ENCODE results near the gene PCDHA3. TPM values are rescaled to one million over a fixed set of nuclear protein-coding genes. Genes with fewer than 3 reads are reported as not detected.
"Not testable (repeated sequence)": the region's sequence is repeated elsewhere in the genome, so short reads cannot be mapped to it uniquely, and the experiment has no call there.

Gene PCDHA3
- total and polyA plus RNA-seq, 4 donors: 0.25 to 0.38 (median 0.34) TPM

DNA sequence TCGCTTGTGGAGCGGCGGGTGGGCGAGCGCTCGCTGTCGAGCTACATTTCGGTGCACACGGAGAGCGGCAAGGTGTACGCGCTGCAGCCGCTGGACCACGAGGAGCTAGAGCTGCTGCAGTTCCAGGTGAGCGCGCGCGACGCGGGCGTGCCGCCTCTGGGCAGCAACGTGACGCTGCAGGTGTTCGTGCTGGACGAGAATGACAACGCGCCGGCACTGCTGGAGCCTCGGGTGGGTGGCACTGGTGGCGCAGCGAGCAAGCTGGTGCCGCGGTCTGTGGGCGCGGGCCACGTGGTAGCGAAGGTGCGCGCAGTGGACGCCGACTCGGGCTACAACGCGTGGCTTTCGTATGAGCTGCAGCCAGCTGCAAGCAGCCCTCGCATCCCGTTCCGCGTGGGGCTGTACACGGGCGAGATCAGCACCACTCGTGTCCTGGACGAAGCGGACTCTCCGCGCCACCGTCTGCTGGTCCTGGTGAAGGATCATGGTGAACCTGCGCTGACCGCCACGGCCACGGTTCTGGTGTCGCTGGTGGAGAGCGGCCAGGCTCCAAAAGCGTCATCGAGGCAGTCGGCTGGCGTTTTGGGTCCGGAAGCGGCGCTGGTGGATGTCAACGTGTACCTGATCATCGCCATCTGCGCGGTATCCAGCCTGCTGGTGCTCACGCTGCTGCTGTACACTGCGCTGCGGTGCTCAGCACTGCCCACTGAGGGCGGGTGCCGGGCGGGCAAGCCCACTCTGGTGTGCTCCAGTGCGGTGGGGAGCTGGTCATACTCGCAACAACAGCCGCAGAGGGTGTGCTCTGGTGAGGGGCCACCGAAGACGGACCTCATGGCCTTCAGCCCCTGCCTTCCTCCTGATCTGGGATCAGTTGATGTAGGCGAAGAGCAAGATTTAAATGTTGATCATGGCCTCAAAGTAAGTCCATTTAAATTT lies 42.2 kb downstream of the PCDHA3 start:
- ATAC-seq (ENCODE audit: low FRiP score): no peak
- H3K9me3 ChIP-seq (ENCODE audit: control insufficient read depth, low read length): peaks cover 4% of the 10 kb centered on the region
- 38% methylated on average over 87 of the region's 87 CpGs; no CpG with 5 or more reads in 1 of the 2 donors for WGBS, 2 donors
- no peak overlapping the region for H3K27ac ChIP-seq (ENCODE audit: low read depth in 1 of 2, low read length in 2 of 2)
- no peaks in the 10 kb centered on the region for H3K36me3 ChIP-seq (ENCODE audit: control insufficient read depth in 1 of 2, insufficient read depth in 2 of 2, low read length in 1 of 2)
- intact Hi-C loops (cut with DNase I): no loop called here
- no peak overlapping the region for H3K4me3 ChIP-seq (ENCODE audit: low read length in 2 of 2)
- peaks cover 0 to 1% of the 10 kb centered on the region in 2 donors for H3K27me3 ChIP-seq (ENCODE audit: control insufficient read depth in 1 of 2, insufficient read depth in 2 of 2, low read length in 1 of 2)
- DNase-seq: peak in 1 of 2 donors; percentile 72
- H3K4me1 ChIP-seq (ENCODE audit: control insufficient read depth in 1 of 2, insufficient read depth in 2 of 2, low read length in 2 of 2): no peaks in the 10 kb centered on the region

DNA sequence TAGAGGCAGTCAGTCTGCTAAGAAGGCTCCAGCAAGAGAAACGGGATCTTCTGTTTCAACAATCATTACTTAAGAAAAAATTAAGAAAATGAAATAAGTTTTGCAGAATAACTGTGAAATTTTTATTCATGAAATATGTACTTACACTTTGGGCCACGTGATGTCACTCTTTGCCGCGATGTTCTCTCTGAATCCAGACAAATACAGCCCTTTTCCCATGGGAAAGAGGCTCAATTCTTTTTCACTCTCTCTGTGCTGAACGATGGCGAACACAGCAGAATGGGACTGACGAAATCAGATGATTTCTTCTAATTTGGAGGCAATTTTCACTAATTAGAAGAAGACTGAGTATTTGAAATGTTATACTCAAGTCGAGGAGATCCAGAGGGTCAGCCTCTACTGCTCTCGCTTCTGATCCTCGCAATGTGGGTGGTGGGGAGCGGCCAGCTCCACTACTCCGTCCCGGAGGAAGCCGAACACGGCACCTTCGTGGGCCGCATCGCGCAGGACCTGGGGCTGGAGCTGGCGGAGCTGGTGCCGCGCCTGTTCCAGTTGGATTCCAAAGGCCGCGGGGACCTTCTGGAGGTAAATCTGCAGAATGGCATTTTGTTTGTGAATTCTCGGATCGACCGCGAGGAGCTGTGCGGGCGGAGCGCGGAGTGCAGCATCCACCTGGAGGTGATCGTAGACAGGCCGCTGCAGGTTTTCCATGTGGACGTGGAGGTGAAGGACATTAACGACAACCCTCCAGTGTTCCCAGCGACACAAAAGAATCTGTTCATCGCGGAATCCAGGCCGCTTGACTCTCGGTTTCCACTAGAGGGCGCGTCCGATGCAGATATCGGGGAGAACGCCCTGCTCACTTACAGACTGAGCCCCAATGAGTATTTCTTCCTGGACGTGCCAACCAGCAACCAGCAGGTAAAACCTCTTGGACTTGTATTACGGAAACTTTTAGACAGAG lies 47.6 kb downstream of the PCDHA3 start, which contains the start of gene PCDHA9:
Gene PCDHA9, plus strand, starts transcription at position 244 of the 964 bp plus-strand sequence. Its CDS starts 114 bp downstream, at position 358.
- H3K4me3 ChIP-seq (ENCODE audit: low read length in 2 of 2); H3K36me3 ChIP-seq (ENCODE audit: control insufficient read depth in 1 of 2, insufficient read depth in 2 of 2, low read length in 1 of 2); intact Hi-C loops (cut with DNase I); H3K4me1 ChIP-seq (ENCODE audit: control insufficient read depth in 1 of 2, insufficient read depth in 2 of 2, low read length in 2 of 2); H3K27ac ChIP-seq (ENCODE audit: low read depth in 1 of 2, low read length in 2 of 2); DNase-seq; H3K27me3 ChIP-seq (ENCODE audit: control insufficient read depth in 1 of 2, insufficient read depth in 2 of 2, low read length in 1 of 2); ATAC-seq (ENCODE audit: low FRiP score): not testable (repeated sequence)
- peaks cover 15% of the 10 kb centered on the region for H3K9me3 ChIP-seq (ENCODE audit: control insufficient read depth, low read length)
- 13% methylated on average over 46 of the region's 48 CpGs; no CpG with 5 or more reads in 1 of the 2 donors for WGBS, 2 donors

DNA sequence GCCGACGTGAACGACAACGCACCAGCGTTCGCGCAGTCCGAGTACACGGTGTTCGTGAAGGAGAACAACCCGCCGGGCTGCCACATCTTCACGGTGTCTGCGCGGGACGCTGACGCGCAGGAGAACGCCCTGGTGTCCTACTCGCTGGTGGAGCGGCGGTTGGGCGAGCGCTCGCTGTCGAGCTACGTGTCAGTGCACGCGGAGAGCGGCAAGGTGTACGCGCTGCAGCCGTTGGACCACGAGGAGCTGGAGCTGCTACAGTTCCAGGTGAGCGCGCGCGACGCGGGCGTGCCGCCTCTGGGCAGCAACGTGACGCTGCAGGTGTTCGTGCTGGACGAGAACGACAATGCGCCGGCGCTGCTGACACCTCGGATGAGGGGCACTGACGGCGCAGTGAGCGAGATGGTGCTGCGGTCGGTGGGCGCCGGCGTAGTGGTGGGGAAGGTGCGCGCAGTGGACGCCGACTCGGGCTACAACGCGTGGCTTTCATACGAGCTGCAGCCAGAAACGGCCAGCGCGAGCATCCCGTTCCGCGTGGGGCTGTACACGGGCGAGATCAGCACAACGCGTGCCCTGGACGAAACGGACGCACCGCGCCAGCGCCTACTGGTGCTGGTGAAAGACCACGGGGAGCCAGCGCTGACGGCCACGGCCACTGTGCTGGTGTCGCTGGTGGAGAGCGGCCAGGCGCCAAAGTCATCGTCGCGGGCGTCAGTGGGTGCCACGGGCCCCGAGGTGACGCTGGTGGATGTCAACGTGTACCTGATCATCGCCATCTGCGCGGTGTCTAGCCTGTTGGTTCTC lies 49.2 kb downstream of the PCDHA3 start:
- H3K27me3 ChIP-seq (ENCODE audit: control insufficient read depth in 1 of 2, insufficient read depth in 2 of 2, low read length in 1 of 2); ATAC-seq (ENCODE audit: low FRiP score); H3K4me1 ChIP-seq (ENCODE audit: control insufficient read depth in 1 of 2, insufficient read depth in 2 of 2, low read length in 2 of 2): not testable (repeated sequence)

More for the DNA sequence above, 49.2 kb downstream of the PCDHA3 start:
- H3K36me3 ChIP-seq (ENCODE audit: control insufficient read depth in 1 of 2, insufficient read depth in 2 of 2, low read length in 1 of 2); DNase-seq; H3K27ac ChIP-seq (ENCODE audit: low read depth in 1 of 2, low read length in 2 of 2); intact Hi-C loops (cut with DNase I); H3K4me3 ChIP-seq (ENCODE audit: low read length in 2 of 2): not testable (repeated sequence)
- 33% methylated on average over 101 of the region's 101 CpGs; no CpG with 5 or more reads in 1 of the 2 donors for WGBS, 2 donors
- H3K9me3 ChIP-seq (ENCODE audit: control insufficient read depth, low read length): peaks cover 15% of the 10 kb centered on the region

Other genes starting within 250 kb of the PCDHA3 start
- gene SRA1, start 243.6 kb upstream of the PCDHA3 start, total RNA-seq: 10 to 100 TPM; 23.7 to 32.5 TPM
- gene SRA1, start 243.6 kb upstream of the PCDHA3 start, polyA plus RNA-seq: 10 to 100 TPM; 23.2 to 49.6 TPM
- 10 to 100 TPM; 32.9 to 48.3 TPM for gene APBB3, start 236.5 kb upstream of the PCDHA3 start, total RNA-seq
- gene APBB3, start 236.5 kb upstream of the PCDHA3 start, polyA plus RNA-seq: 10 to 100 TPM; 10.9 to 66.9 TPM
- 10 to 100 TPM; 38.9 to 43.4 TPM for gene SLC35A4, start 236.2 kb upstream of the PCDHA3 start, total RNA-seq
- 10 to 100 TPM; 24.9 to 25.5 TPM for gene SLC35A4, start 236.2 kb upstream of the PCDHA3 start, polyA plus RNA-seq
- gene CD14, start 167.9 kb upstream of the PCDHA3 start, total RNA-seq: 100 to 1,000 TPM; 104 to 205 TPM
- gene CD14, start 167.9 kb upstream of the PCDHA3 start, polyA plus RNA-seq: 100 to 1,000 TPM in 1 of 2 donors, 10 to 100 TPM in 1; 34.9 to 115 TPM
- gene TMCO6, start 161.6 kb upstream of the PCDHA3 start, total RNA-seq: 10 to 100 TPM in 1 of 2 donors, 1 to 10 TPM in 1; 8.6 to 11.9 TPM
- 1 to 10 TPM; 2.9 to 9.4 TPM for gene TMCO6, start 161.6 kb upstream of the PCDHA3 start, polyA plus RNA-seq
- gene NDUFA2, start 153.4 kb upstream of the PCDHA3 start, total RNA-seq: 10 to 100 TPM; 32.1 to 35.0 TPM
- 100 to 1,000 TPM; 114 to 198 TPM for gene NDUFA2, start 153.4 kb upstream of the PCDHA3 start, polyA plus RNA-seq
- 10 to 100 TPM; 78.4 to 79.1 TPM for gene IK, start 153.2 kb upstream of the PCDHA3 start, total RNA-seq
- 100 to 1,000 TPM in 1 of 2 donors, 10 to 100 TPM in 1; 90.3 to 104 TPM for gene IK, start 153.2 kb upstream of the PCDHA3 start, polyA plus RNA-seq
- gene WDR55, start 136.2 kb upstream of the PCDHA3 start, total RNA-seq: 10 to 100 TPM; 18.5 to 21.3 TPM
- 10 to 100 TPM in 1 of 2 donors, 1 to 10 TPM in 1; 9.5 to 22.0 TPM for gene WDR55, start 136.2 kb upstream of the PCDHA3 start, polyA plus RNA-seq
- 1 to 10 TPM in 1 of 2 donors, under 1 TPM in 1; 0.84 to 1.3 TPM for gene DND1, start 127.5 kb upstream of the PCDHA3 start, total RNA-seq
- gene DND1, start 127.5 kb upstream of the PCDHA3 start, polyA plus RNA-seq: 1 to 10 TPM in 1 of 2 donors, not detected in 1; 2.1 TPM
- gene HARS1, start 109.7 kb upstream of the PCDHA3 start, total RNA-seq: 10 to 100 TPM; 48.6 to 49.3 TPM
- gene HARS1, start 109.7 kb upstream of the PCDHA3 start, polyA plus RNA-seq: 10 to 100 TPM; 35.1 to 74.6 TPM
- gene HARS2, start 109.6 kb upstream of the PCDHA3 start, total RNA-seq: 10 to 100 TPM; 21.3 to 33.0 TPM
- gene HARS2, start 109.6 kb upstream of the PCDHA3 start, polyA plus RNA-seq: 10 to 100 TPM; 14.4 to 27.6 TPM
- gene ZMAT2, start 100.6 kb upstream of the PCDHA3 start, total RNA-seq: 10 to 100 TPM; 39.0 to 41.4 TPM
- gene ZMAT2, start 100.6 kb upstream of the PCDHA3 start, polyA plus RNA-seq: 100 to 1,000 TPM in 1 of 2 donors, 10 to 100 TPM in 1; 70.6 to 143 TPM
- not detected for gene PCDHA1, start 14.9 kb upstream of the PCDHA3 start, total RNA-seq
- not detected for gene PCDHA1, start 14.9 kb upstream of the PCDHA3 start, polyA plus RNA-seq
- gene PCDHA2, start 6.2 kb upstream of the PCDHA3 start, total RNA-seq: under 1 TPM; 0.13 to 0.24 TPM
- gene PCDHA2, start 6.2 kb upstream of the PCDHA3 start, polyA plus RNA-seq: not detected
- under 1 TPM; 0.78 to 0.90 TPM for gene PCDHA4, start 6.0 kb downstream of the PCDHA3 start, total RNA-seq
- gene PCDHA4, start 6.0 kb downstream of the PCDHA3 start, polyA plus RNA-seq: under 1 TPM in 1 of 2 donors, not detected in 1; 0.05 TPM
- under 1 TPM; 0.24 to 0.26 TPM for gene PCDHA5, start 20.6 kb downstream of the PCDHA3 start, total RNA-seq
- gene PCDHA5, start 20.6 kb downstream of the PCDHA3 start, polyA plus RNA-seq: under 1 TPM in 1 of 2 donors, not detected in 1; 0.08 TPM
- under 1 TPM; 0.36 to 0.45 TPM for gene PCDHA6, start 26.9 kb downstream of the PCDHA3 start, total RNA-seq
- under 1 TPM in 1 of 2 donors, not detected in 1; 0.64 TPM for gene PCDHA6, start 26.9 kb downstream of the PCDHA3 start, polyA plus RNA-seq
- under 1 TPM; 0.32 to 0.57 TPM for gene PCDHA7, start 33.2 kb downstream of the PCDHA3 start, total RNA-seq
- under 1 TPM in 1 of 2 donors, not detected in 1; 0.13 TPM for gene PCDHA7, start 33.2 kb downstream of the PCDHA3 start, polyA plus RNA-seq
- gene PCDHA8, start 40.1 kb downstream of the PCDHA3 start, total RNA-seq: under 1 TPM; 0.16 to 0.36 TPM
- gene PCDHA8, start 40.1 kb downstream of the PCDHA3 start, polyA plus RNA-seq: not detected
- gene PCDHA9, start 47.3 kb downstream of the PCDHA3 start, total RNA-seq: under 1 TPM; 0.13 to 0.36 TPM
- gene PCDHA9, start 47.3 kb downstream of the PCDHA3 start, polyA plus RNA-seq: not detected
- gene PCDHA10, start 54.8 kb downstream of the PCDHA3 start, total RNA-seq: under 1 TPM; 0.65 to 0.69 TPM
- gene PCDHA10, start 54.8 kb downstream of the PCDHA3 start, polyA plus RNA-seq: under 1 TPM in 1 of 2 donors, not detected in 1; 0.03 TPM
- gene PCDHA11, start 67.9 kb downstream of the PCDHA3 start, total RNA-seq: under 1 TPM; 0.19 to 0.27 TPM
- not detected for gene PCDHA11, start 67.9 kb downstream of the PCDHA3 start, polyA plus RNA-seq
- gene PCDHA12, start 74.3 kb downstream of the PCDHA3 start, total RNA-seq: under 1 TPM in 1 of 2 donors, not detected in 1; 0.57 TPM
- gene PCDHA12, start 74.3 kb downstream of the PCDHA3 start, polyA plus RNA-seq: under 1 TPM in 1 of 2 donors, not detected in 1; 0.05 TPM
- gene PCDHA13, start 81.1 kb downstream of the PCDHA3 start, total RNA-seq: under 1 TPM; 0.15 to 0.16 TPM
- gene PCDHA13, start 81.1 kb downstream of the PCDHA3 start, polyA plus RNA-seq: not detected
- gene PCDHAC1, start 125.2 kb downstream of the PCDHA3 start, total RNA-seq: under 1 TPM; 0.15 to 0.36 TPM
- not detected for gene PCDHAC1, start 125.2 kb downstream of the PCDHA3 start, polyA plus RNA-seq
- gene PCDHAC2, start 165.4 kb downstream of the PCDHA3 start, total RNA-seq: 1 to 10 TPM; 1.4 to 1.9 TPM
- under 1 TPM; 0.25 to 0.49 TPM for gene PCDHAC2, start 165.4 kb downstream of the PCDHA3 start, polyA plus RNA-seq